ENCODE measurements around the gene ITPRIPL2. TPM values are rescaled to one million over a fixed set of nuclear protein-coding genes. Genes with fewer than 3 reads are reported as not detected.

ITPRIPL2 gene
- total and polyA plus RNA-seq, 2 experiments from 2014 or later: 9.5 to 71.9 TPM

DNA sequence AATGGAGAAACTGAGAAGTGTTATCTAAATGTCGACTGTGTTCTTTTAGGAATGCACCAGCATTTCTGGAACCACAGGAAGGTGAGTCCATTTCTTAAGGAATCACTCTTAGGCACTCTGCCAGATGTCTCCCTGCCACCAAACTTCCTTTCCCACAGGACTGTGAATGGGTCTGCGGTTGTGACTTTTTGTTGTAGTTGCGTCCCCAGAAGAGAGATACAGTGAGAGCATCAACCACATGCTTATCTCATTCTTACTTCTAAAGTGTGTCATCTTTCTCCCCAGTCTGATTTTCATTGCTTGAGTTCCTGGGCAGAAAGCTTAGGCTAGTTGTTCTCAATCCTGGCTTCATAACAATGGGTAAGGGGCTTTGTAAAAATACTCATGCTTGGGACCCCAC lies 13.4 kb downstream of the ITPRIPL2 start:
- H3K27ac ChIP-seq: no peak overlapping the region
- in situ Hi-C loops (cut with MboI): no loop called here
- no peaks in the 10 kb centered on the region for H4K20me1 ChIP-seq (ENCODE audit: insufficient read depth)
- no peak overlapping the region for H2AFZ ChIP-seq
- no peak overlapping the region for H3K9ac ChIP-seq
- no peak for TF ChIP-seq EZH2 (IDR thresholded peaks at IDR 0.05; ENCODE audit: insufficient read depth, poor library complexity, severe bottlenecking)
- TF ChIP-seq EZH2phosphoT487 (IDR thresholded peaks at IDR 0.05; ENCODE audit: insufficient read depth, low read depth): no peak
- H3K4me3 ChIP-seq: no peak overlapping the region
- no peaks in the 10 kb centered on the region for H3K36me3 ChIP-seq (ENCODE audit: low read depth)
- peaks cover 6% of the 10 kb centered on the region; the same call in 1 of the 2 replicates for H3K79me2 ChIP-seq (ENCODE audit: insufficient read depth)
- H3K4me2 ChIP-seq (ENCODE audit: unreplicated experiment): no peak overlapping the region
- no peaks in the 10 kb centered on the region for H3K9me3 ChIP-seq (ENCODE audit: low read depth)
- no peaks in the 10 kb centered on the region for H3K9me2 ChIP-seq (ENCODE audit: insufficient read depth)
- peaks cover 22% of the 10 kb centered on the region for H3K4me1 ChIP-seq (ENCODE audit: insufficient read depth)
- no peak for DNase-seq
- WGBS, 2 experiments (ENCODE audit: low coverage in 1 of 2, low lambda C conversion rate in 2 of 2, missing lambda C conversion rate in 2 of 2): 97 to 98% methylated on average over 3 of the region's 3 CpGs
- H3K27me3 ChIP-seq (replicated peaks; ENCODE audit: insufficient read depth): no peaks in the 10 kb centered on the region
- peaks cover 41% of the 10 kb centered on the region for H3F3A ChIP-seq (ENCODE audit: insufficient read depth)

DNA sequence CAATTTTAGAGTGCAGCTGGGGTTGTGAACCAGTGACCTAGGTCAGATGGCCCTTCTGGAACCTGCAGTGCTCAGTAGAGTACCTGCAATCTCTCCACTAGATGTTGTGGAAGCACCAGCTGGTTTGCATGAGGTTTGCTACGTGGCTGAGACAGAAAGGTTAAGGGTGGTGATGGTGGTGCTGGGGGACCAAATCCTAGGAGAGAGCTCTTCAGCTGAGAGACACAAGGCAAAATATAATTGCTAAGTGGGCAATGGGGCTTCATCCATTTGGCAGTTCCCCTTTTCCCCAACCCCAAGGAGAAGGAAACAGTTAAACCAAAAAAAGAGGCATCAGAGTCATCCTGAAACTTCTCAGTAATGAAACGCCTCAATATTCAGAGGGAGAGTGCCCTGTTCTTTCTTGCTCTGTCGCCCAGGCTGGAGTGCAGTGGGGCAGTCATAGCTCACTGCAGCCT lies 13.9 kb downstream of the ITPRIPL2 start:
- H3K27me3 ChIP-seq (replicated peaks; ENCODE audit: insufficient read depth): no peaks in the 10 kb centered on the region
- peaks cover 41% of the 10 kb centered on the region for H3F3A ChIP-seq (ENCODE audit: insufficient read depth)
- in situ Hi-C loops (cut with MboI): no loop called here
- H3K27ac ChIP-seq: no peak overlapping the region
- peaks cover 1% of the 10 kb centered on the region; the same call in 1 of the 2 replicates for H3K79me2 ChIP-seq (ENCODE audit: insufficient read depth)
- DNase-seq: no peak
- no peak overlapping the region for H3K4me3 ChIP-seq
- no peak overlapping the region for H2AFZ ChIP-seq
- TF ChIP-seq EZH2 (IDR thresholded peaks at IDR 0.05; ENCODE audit: insufficient read depth, poor library complexity, severe bottlenecking) (no peak), EZH2phosphoT487 (IDR thresholded peaks at IDR 0.05; ENCODE audit: insufficient read depth, low read depth) (no peak)
- H3K36me3 ChIP-seq (ENCODE audit: low read depth): no peaks in the 10 kb centered on the region
- 82 to 85% methylated on average over 3 of the region's 3 CpGs for WGBS, 2 experiments (ENCODE audit: low coverage in 1 of 2, low lambda C conversion rate in 2 of 2, missing lambda C conversion rate in 2 of 2)
- no peaks in the 10 kb centered on the region for H3K9me2 ChIP-seq (ENCODE audit: insufficient read depth)
- H3K9me3 ChIP-seq (ENCODE audit: low read depth): no peaks in the 10 kb centered on the region
- no peak overlapping the region for H3K4me2 ChIP-seq (ENCODE audit: unreplicated experiment)
- H3K4me1 ChIP-seq (ENCODE audit: insufficient read depth): peaks cover 22% of the 10 kb centered on the region
- H4K20me1 ChIP-seq (ENCODE audit: insufficient read depth): no peaks in the 10 kb centered on the region
- H3K9ac ChIP-seq: no peak overlapping the region

DNA sequence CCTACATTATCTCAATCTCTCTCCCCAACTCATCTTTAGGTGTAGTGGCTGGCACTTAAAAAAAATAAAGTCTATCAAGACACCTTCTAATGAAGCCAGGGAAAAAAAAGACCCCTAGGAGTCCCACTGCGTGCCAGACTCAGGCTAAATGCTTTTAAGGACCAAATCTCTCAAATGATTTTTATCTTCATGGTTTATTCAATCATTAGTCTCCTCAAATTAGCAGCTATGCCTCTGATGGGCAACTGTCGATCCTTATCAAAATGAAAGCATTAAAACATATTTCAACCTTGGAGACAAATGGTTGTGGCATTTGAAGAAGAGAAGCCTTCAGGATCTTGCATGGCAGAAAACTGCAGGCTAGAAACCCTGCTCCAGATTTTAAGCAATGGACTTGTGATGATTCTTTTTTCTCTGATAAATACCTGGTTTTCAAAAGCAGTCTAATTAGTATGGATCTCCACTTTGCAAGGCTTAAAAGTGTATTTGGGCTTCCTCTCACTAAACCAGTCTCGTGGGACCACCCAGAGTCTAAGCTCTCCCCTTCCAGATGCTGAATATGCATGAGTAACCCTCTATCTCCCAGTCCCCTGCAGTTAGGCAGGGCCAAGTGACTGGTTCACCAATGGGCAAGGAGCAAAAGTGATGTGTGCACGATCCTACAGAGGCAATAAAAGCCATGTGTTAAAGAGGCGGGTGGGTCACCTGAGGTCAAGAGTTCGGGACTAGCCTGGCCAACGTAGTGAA lies 14.9 kb downstream of the ITPRIPL2 start:
- Histone ChIP-seq H2AFZ (no peak overlapping the region), H3K4me1 (ENCODE audit: insufficient read depth) (peaks cover 22% of the 10 kb centered on the region), H3K9ac (no peak overlapping the region), H3K27me3 (replicated peaks; ENCODE audit: insufficient read depth) (no peaks in the 10 kb centered on the region), H3K9me2 (ENCODE audit: insufficient read depth) (no peaks in the 10 kb centered on the region), H3F3A (ENCODE audit: insufficient read depth) (peaks cover 41% of the 10 kb centered on the region), H3K4me2 (ENCODE audit: unreplicated experiment) (no peak overlapping the region), H3K36me3 (ENCODE audit: low read depth) (no peaks in the 10 kb centered on the region), H3K79me2 (ENCODE audit: insufficient read depth) (no peaks in the 10 kb centered on the region), H4K20me1 (ENCODE audit: insufficient read depth) (no peaks in the 10 kb centered on the region), H3K9me3 (ENCODE audit: low read depth) (no peaks in the 10 kb centered on the region), H3K27ac (no peak overlapping the region), H3K4me3 (no peak overlapping the region)
- TF ChIP-seq EZH2phosphoT487 (IDR thresholded peaks at IDR 0.05; ENCODE audit: insufficient read depth, low read depth): no peak
- no peak for TF ChIP-seq EZH2 (IDR thresholded peaks at IDR 0.05; ENCODE audit: insufficient read depth, poor library complexity, severe bottlenecking)
- in situ Hi-C loops (cut with MboI): no loop called here
- WGBS, 2 experiments (ENCODE audit: low coverage in 1 of 2, low lambda C conversion rate in 2 of 2, missing lambda C conversion rate in 2 of 2): 72 to 73% methylated on average over 7 of the region's 7 CpGs
- DNase-seq: no peak

GRCh38 chr16:19130385-19130784 lies 16.6 kb downstream of the ITPRIPL2 start:
- Histone ChIP-seq H3K9me3 (ENCODE audit: low read depth) (no peaks in the 10 kb centered on the region), H4K20me1 (ENCODE audit: insufficient read depth) (no peaks in the 10 kb centered on the region), H3K4me1 (ENCODE audit: insufficient read depth) (peaks cover 22% of the 10 kb centered on the region), H3K4me2 (ENCODE audit: unreplicated experiment) (peak overlapping the region; percentile 67), H3K36me3 (ENCODE audit: low read depth) (no peaks in the 10 kb centered on the region), H3K27me3 (replicated peaks; ENCODE audit: insufficient read depth) (no peaks in the 10 kb centered on the region), H3F3A (ENCODE audit: insufficient read depth) (peaks cover 41% of the 10 kb centered on the region), H3K9me2 (ENCODE audit: insufficient read depth) (no peaks in the 10 kb centered on the region), H3K9ac (peak overlapping the region; percentile 63), H3K4me3 (peak overlapping the region; percentile 63; the same call in 1 of the 2 replicates), H3K79me2 (ENCODE audit: insufficient read depth) (no peaks in the 10 kb centered on the region), H3K27ac (peak overlapping the region; percentile 81), H2AFZ (peak overlapping the region; percentile 86)
- 83 to 90% methylated on average over 7 of the region's 7 CpGs for WGBS, 2 experiments (ENCODE audit: low coverage in 1 of 2, low lambda C conversion rate in 2 of 2, missing lambda C conversion rate in 2 of 2)
- in situ Hi-C loops (cut with MboI): no loop called here
- TF ChIP-seq EZH2phosphoT487 (IDR thresholded peaks at IDR 0.05; ENCODE audit: insufficient read depth, low read depth) (no peak), EZH2 (IDR thresholded peaks at IDR 0.05; ENCODE audit: insufficient read depth, poor library complexity, severe bottlenecking) (no peak)
- no peak for DNase-seq
